ENCODE results near the gene CLHC1.

DNA sequence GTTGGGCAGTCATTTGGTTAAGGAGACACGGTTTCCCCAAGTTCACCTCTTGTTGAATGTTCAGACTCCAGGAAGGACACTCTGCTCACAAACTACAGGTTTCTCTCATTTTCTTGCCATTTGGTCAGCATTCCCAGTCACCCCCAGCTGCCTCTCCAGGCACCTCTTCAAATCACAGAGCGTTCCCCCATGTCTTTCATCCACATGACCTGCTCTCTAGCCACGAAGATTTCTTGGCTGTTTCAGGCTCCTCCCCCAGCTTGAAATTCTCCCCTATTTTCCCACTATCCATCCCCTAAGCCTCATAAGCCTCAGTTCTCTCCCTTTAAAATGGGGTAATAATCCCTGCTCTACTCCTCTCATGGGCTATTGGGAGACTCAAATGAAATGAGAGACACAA lies 92.8 kb downstream of the CLHC1 start:
- no peak for TF ChIP-seq POLR2A (IDR thresholded peaks at IDR 0.05)
- TF ChIP-seq, protein P1, sequence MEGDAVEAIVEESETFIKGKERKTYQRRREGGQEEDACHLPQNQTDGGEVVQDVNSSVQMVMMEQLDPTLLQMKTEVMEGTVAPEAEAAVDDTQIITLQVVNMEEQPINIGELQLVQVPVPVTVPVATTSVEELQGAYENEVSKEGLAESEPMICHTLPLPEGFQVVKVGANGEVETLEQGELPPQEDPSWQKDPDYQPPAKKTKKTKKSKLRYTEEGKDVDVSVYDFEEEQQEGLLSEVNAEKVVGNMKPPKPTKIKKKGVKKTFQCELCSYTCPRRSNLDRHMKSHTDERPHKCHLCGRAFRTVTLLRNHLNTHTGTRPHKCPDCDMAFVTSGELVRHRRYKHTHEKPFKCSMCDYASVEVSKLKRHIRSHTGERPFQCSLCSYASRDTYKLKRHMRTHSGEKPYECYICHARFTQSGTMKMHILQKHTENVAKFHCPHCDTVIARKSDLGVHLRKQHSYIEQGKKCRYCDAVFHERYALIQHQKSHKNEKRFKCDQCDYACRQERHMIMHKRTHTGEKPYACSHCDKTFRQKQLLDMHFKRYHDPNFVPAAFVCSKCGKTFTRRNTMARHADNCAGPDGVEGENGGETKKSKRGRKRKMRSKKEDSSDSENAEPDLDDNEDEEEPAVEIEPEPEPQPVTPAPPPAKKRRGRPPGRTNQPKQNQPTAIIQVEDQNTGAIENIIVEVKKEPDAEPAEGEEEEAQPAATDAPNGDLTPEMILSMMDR (IDR thresholded peaks at IDR 0.05): no peak
